ENCODE results near the gene VASN.

VASN gene

DNA sequence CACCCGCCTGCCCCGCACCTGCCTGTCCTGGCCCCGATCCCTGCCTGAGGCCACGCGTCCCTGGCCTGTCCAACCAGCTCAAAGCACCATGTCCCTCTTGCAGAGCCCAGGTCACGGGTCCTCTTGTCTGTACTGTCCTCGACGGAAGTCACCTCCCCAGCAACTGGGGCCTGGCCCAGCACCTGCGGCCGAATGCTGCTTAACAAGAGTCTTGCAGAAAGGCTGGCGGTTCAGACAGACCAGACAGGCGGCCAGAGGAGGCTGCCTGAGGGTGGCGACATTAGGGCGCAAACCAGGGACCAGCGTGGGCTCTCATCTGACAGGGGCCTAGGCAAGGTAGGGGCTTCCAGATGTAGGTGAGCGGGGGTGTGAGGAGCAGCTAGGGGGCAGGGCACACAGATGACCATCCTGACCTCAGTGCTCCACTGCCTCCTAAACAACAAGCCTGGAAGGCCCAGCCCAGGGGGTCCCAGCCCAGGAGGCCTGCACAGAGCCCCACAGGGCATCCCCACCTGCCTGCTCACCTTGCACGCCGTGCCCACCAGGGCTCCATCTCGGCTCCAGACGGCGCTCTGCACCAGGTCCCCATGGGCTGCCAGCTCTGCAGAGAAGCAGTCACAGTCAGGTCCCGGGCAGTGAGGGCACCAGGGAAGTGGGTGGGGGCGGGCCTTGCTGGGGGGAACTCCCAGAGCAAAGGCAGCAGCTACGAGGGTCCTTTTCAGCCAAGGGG lies 33.5 kb downstream of the VASN start:
- no peak for DNase-seq

DNA sequence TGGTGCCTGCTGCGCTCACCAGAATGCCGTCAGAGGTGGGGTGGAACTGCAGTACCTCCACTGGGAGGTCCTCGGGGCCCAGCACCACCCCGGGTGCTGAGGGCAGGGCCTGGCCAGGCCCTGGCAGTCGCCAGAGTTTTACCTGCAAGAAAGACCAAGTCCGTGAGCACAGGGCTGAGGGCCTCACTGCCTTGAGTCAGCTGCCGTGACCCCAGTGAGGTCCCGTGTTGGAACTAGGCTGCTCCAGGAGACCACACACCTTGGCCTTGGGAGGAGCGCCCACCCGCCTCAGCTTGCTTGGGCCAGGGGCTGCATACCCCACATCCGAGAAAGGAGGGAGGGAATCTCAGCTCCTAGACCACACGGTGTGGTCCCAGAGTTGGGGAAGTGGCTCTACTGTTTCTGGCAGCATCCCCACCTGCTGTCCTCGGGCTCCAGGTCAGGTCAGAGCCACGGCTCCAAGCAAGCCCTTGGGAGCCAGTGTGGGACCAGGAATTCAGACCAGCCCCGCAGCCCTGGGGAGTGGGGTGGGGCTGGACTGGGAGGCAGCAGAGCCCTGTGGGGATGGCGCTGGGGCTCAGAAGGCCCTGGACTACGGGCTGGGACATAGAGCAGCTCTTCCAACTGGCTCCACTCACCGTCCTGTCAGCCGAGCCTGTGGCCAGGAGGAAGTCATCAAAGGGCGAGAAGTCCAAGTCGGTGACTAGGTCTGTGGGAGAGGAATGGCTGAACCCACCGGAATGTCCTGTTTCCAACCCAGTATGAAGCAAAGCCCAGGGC lies 36.1 kb downstream of the VASN start:
- DNase-seq: no peak

DNA sequence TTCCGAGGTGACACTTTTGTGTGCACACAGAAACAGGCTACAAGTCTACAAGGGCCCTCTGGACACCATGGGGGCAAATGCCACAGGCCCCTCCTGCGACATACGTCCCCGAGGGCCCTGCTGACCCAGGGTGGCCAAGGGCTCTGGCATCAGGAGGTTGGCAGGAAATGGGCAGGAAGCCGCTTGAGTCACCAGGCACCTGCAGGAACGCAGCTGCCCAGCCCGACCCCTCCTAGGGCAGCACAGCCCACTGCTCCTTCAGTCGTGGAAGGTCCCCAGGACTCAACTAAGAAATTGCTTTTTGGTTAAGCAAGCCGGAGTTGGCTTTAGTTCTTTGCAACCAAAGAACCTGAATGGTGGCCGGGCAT lies 36.7 kb downstream of the VASN start:
- no peak for DNase-seq

GRCh38 chr16:4409081-4409932 lies 37.7 kb downstream of the VASN start:
- no peak for DNase-seq

DNA sequence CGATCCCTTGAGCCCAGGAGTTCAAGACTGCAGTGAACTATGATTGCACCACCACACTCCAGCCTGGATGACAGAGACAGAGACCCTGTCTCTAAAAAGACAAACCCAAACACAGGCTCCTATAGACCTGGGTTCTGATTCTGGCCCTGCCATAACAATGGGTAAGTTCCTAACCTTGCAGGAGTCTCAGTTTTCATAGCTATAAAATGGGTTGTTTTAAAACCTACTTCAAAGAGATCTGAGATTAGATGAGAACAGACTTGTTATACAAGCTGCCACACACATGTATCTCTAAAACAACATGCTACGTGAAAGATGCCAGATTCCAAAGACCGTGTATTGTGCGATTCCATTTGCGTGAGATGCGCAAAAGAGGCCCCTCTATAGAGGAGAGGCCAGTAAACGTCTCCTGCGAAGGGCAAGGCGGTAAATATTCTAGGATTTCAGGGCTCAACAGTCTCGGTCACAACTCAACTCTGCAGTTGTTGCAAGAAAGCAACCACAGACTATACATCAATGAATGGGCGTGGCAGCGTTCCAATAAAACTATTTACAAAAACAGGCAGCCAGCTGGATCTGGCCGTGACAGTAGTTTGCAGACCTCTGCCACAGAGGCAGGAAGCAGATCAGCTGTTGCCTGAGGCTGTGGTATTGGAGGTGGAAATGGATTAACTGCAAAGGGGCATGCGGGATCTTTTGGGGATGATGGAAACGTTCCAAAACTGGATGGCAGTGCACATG lies 38.9 kb downstream of the VASN start:
- DNase-seq: no peak

DNA sequence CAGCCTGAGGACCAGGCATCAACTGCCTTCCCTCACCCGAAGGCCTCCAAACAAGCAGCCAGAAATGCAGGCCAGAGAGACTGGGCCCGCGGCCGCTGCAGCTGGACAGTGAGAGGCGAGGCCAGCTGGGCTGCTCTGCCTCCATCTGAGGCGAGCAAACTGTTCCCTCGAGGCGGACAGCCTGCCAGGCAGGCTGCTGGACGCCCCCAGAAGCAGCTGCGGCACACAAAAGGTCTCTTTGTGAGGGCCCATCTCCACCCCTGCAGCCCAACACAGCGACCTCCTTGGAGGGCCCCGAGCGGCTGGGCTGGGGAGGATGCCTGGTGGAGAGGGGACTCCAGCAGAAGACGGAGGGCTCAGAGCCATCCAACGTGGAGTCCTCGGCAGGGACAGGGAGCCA lies 40.0 kb downstream of the VASN start:
- no peak for DNase-seq

GRCh38 chr16:4412159-4412558 lies 40.5 kb downstream of the VASN start:
- DNase-seq: no peak

- no peak for DNase-seq
Measured at GRCh38 chr16:4412854-4413253, 41.2 kb downstream of the VASN start.

DNA sequence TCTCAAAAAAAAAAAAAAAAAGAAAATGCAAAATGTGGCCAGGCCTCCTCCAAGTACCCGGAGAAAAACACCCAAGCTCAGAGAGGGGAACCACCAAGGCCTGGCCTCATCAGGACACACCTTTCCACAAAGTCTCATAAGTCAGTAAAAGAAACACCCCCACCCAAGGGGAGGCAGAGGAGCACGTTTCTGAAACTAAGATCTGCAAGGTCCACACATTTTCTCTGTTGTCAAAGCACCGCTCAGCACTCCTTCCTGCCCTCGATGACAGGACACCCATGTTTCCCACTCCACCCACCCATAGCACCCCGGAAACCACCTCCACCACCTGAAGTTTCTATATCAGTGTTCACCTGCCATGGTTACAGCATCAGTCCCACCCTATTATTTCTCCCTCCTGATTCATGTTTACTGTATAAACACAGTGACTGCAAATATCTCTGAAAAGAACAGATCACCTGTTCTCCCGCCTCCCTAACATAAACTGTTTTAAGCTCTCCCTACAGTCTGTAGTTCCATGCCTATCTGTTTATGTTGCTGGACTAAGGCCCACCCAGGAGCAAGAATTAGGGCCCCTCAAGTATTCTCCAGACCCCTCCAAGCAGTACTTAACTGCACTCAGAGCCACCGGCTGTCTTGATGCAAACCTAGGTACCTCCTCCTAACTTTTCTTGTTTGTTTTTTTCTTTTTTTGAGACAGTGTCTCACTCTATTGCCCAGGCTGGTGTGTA lies 42.7 kb downstream of the VASN start:
- DNase-seq: peak; percentile 74

GRCh38 chr16:4415538-4416199 lies 44.0 kb downstream of the VASN start:
- DNase-seq: peak; percentile 57

GRCh38 chr16:4416200-4417032 lies 44.8 kb downstream of the VASN start, which contains the start of gene CORO7:
Gene CORO7, minus strand, starts transcription at chr16:4416596. Its CDS starts 78 bp downstream, at chr16:4416518.
- DNase-seq: peak; percentile 99

DNA sequence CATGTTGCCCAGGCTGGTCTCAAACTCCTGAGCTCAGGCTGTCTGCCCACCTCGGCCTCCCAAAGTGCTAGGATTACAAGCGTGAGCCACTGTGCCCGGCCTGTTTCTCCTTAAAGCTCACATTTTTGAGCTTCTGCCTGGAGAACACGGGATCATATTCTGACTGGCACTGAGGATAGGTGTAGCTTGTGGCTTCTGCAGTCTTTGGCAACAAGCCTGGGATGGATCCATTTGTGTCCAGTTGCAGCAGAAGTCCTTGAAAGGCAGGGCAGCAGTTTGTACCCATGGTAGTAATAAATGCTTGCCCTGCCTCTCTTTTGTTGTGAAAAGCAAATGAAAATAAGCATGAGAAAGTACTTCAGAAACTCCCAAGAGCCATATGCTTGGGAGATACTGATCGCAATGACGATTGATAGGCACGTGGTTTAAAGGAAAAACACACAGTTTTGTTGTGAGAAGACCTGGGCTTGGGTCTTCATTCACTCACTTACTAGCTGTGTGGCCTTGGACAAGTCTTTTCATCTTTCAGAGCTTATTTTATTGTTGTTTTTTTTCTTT lies 47.8 kb downstream of the VASN start:
- DNase-seq: no peak

GRCh38 chr16:4420505-4421105 lies 49.0 kb downstream of the VASN start:
- DNase-seq: no peak

DNA sequence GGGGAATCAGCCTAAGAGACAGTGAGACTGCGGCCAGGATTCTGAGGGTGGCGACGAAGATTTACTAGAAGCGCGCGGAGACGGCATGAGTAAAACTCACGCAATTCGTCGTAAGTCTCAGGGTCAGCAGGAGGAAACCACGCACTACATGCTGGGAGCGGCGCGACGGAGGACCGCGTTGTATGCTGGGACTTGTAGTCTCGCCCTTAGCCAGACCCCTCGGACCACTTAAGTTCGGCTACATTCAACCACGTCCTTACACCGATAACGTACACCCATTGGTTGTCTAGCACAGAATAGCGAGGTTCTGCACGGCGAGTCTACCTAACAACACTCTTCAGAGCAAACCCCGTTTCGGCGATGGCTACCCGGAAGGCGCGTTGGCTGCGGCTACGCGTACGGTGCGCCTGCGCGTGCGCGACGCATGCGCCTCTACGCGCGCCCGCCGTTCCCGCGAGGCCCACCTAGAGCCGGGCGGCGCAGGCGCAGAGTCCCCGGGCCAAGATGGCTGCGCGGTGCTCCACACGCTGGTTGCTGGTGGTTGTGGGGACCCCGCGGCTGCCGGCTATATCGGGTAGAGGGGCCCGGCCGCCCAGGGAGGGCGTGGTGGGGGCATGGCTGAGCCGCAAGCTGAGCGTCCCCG lies 53.9 kb downstream of the VASN start, which contains the start of gene DNAJA3:
Gene DNAJA3 (plus strand): TSS at position 491 of the 643 bp plus-strand sequence. CDS start 14 bp downstream, at position 505.
- peak; percentile 93 for DNase-seq

- DNase-seq: no peak
Measured at GRCh38 chr16:4426021-4426684, 54.5 kb downstream of the VASN start.

- DNase-seq: no peak
Measured at GRCh38 chr16:4426722-4427372, 55.2 kb downstream of the VASN start.

- DNase-seq: no peak
Measured at GRCh38 chr16:4428500-4428899, 56.9 kb downstream of the VASN start.

DNA sequence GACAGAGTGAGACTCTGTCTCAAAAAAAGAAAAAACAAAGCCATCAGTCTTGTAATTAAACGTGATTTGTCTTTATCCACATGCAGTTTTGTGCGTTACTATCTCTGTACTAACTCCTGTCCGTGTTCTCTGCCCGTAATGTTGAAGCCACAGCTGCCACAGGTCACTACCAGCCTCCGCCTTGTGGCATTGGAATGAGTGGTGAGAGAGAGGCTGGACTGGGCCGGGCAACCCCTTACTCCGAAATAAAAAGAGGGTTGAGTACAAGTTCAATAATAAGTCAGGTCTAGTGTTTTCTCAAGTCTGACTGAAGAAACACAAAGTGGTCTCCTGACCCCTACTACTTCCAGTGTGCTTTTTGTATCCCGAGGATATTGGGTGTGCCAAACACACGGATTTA lies 59.4 kb downstream of the VASN start:
- DNase-seq: no peak

Data from stimulated activated CD4-positive, alpha-beta T cell treated with anti-CD3 and anti-CD28 coated beads, Interleukin-4, amount 100 ng/mL, for 1 hour (primary cell).